Brain microvascular endothelial cell (primary cell): ENCODE data around the gene OARD1.

ENCODE experiments used
- DNase-seq: peaks from one replicate; pipeline ENCODE4 v3.0.0-alpha.2; 2020
- H3K27ac ChIP-seq: fragments of 250-450 bp; sonication (Bioruptor Pico); 2 replicates; pipeline ENCODE4 v1.5.1; 2020; ENCODE audit warnings: mild to moderate bottlenecking, moderate library complexity
- H3K27me3 ChIP-seq: fragments of 250-450 bp; sonication (Bioruptor Pico); replicated peaks from 2 replicates; pipeline ENCODE4 v1.5.1; 2020; ENCODE audit warnings: mild to moderate bottlenecking
- H3K36me3 ChIP-seq: fragments of 250-450 bp; sonication (Bioruptor Pico); replicated peaks from 2 replicates; pipeline ENCODE4 v1.5.1; 2020; ENCODE audit warnings: mild to moderate bottlenecking
- H3K4me3 ChIP-seq: 2 replicates; pipeline ENCODE4 v1.5.1; 2011; ENCODE audit warnings: low read depth, mild to moderate bottlenecking, control low read depth, low read length, moderate library complexity
- in situ Hi-C: cut with HindIII; loops from 2 replicates; pipeline ENCODE4 v1.10.0; 2017; ENCODE audit warnings: low sequenced_read_pairs, low pct_ligation_motif_present
- TF ChIP-seq, protein P1 (sequence below): IDR thresholded peaks from 2 replicates; pipeline ENCODE4 v1.5.1; 2011; ENCODE audit warnings: low read depth, mild to moderate bottlenecking, moderate library complexity, low read length, control low read depth, inconsistent platforms; ENCODE audit errors: missing control alignments

The OARD1 gene

DNA sequence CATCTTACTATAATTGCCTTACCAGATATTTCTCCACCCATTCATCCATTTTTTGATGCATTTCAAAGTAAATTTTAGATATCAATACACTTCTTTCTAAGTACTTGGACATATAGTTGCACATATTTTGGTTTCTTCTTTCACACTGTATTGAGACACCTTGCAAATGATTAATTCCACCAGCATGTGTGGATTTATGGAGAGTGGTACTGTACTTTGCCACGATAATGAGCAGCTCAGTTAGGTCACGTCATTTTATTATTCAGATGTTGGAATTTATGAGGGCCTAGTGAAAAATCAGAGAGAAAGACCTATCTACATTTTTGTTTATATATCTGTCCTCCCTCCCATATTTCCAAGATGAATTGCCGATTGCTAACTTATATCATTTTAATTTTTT, 5.9 kb upstream of the OARD1 start:
- TF ChIP-seq, protein P1, sequence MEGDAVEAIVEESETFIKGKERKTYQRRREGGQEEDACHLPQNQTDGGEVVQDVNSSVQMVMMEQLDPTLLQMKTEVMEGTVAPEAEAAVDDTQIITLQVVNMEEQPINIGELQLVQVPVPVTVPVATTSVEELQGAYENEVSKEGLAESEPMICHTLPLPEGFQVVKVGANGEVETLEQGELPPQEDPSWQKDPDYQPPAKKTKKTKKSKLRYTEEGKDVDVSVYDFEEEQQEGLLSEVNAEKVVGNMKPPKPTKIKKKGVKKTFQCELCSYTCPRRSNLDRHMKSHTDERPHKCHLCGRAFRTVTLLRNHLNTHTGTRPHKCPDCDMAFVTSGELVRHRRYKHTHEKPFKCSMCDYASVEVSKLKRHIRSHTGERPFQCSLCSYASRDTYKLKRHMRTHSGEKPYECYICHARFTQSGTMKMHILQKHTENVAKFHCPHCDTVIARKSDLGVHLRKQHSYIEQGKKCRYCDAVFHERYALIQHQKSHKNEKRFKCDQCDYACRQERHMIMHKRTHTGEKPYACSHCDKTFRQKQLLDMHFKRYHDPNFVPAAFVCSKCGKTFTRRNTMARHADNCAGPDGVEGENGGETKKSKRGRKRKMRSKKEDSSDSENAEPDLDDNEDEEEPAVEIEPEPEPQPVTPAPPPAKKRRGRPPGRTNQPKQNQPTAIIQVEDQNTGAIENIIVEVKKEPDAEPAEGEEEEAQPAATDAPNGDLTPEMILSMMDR, result no peak
- Histone ChIP-seq H3K27me3 (no peaks in the 10 kb centered on the region), H3K4me3 (no peak overlapping the region), H3K36me3 (peaks cover 5% of the 10 kb centered on the region), H3K27ac (no peak overlapping the region)
- no peak for DNase-seq
- in situ Hi-C loops, result no loop called here

DNA sequence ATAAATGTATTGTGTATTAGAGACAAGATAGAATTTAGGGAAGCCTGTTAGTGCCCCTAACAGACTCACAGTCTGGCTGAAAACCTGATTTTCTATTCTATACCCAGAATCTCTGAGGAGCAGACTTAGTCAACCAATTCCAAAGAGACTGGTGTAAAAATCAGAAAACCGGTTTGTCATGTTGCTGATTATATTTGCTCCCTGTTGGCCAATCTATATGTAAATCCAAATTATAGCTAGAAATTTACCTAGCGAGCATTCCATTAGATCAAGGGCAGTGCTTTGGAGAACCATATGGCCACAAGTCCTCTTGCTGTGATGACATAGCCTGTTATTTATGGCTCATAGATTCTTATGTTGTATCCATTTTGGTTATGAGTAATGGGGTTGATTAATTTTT, 5.4 kb upstream of the OARD1 start:
- TF ChIP-seq, protein P1, result no peak
- in situ Hi-C loops, result no loop called here
- H3K36me3 ChIP-seq, result peaks cover 5% of the 10 kb centered on the region

DNA sequence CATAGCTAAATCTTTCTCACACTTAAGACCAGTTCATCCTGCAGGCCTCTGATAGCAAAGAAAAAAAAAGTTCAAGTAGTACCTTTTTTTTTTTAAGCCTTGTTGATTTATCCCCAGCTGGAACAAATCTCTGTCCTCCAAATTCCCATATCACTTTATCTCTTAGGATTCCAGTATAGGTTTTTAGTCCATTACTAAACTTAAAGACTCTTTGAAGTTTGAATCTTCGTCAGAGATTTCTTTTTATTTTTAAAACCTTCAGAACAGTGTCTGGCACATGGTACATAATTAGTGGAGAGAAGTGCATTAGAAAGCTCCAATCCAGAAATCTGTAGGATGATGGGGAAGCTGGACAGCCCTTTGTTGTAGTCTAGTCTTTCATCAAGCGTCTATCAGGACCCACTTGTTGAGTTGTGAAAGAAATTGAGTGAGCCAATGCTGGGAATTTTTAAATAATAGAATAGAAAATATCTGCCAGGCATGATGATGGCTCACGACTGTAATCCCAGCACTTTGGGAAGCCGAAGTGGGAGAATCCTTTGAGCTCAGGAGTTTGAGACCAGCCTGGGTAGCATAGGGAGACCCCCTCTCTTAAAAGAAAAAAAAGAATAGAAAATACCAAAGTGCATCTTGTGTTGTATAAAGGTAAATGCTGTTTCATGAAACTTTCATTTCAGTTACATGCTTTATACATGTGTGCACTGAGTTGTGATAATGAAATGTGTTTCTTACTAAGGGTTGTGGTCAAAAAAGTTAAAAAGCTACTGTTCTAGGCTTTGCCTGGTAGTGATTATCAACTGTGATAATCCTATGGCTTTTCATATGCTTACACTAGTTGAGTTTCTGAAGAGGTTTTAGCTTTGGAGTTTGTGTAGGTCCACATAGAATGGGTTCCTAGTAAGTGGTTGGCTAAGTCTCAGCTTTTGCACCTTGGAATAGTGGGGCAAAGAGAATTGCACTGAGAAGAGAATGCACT, 3.8 kb upstream of the OARD1 start:
- TF ChIP-seq, protein P1, result no peak
- H3K4me3 ChIP-seq, result no peak overlapping the region
- DNase-seq, result no peak
- in situ Hi-C loops, result no loop called here
- no peak overlapping the region for H3K27ac ChIP-seq
- H3K27me3 ChIP-seq, result no peaks in the 10 kb centered on the region
- H3K36me3 ChIP-seq, result peaks cover 5% of the 10 kb centered on the region

More for the DNA sequence above, 5.4 kb upstream of the OARD1 start:
- DNase-seq, result no peak
- no peaks in the 10 kb centered on the region for H3K27me3 ChIP-seq
- no peak overlapping the region for H3K4me3 ChIP-seq
- H3K27ac ChIP-seq, result no peak overlapping the region

DNA sequence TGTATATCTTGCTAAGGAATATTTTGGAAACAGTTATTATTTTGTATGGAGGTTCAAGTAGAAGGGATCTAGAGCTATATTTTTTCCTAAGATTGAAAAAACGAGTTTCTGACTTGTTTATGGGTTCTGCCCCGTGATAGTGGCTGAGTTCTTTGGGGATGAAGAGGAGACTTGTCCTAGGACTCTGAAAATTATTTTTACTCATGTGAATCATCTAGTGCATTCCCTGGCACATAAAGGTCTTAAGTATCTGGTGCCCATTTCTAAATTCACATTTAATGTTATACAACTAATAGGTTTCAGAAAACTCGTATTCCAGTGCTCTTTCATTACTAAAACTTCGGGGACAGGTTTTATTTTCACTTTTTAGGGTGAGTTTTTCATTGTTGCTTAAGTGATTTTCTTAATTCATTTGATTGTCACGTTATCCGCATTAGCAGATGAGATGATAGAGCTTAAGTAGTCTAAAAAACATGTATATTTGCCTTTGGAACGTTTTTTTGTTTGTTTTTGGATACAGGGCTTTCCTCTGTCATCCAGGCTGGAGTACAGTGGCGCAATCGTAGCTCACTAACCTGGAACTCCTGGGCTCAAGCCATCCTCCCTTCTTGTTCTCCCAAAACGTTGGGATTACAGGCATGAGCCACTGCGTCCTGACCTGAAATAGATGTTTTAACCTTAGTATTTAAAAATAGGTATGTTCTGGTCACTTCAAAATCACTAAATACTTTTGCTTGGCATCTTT, 2.7 kb upstream of the OARD1 start:
- in situ Hi-C loops, result no loop called here
- Histone ChIP-seq H3K36me3 (no peaks in the 10 kb centered on the region), H3K27me3 (no peaks in the 10 kb centered on the region), H3K27ac (no peak overlapping the region), H3K4me3 (peak overlapping the region; percentile 89)
- DNase-seq, result no peak
- TF ChIP-seq, protein P1, result no peak

DNA sequence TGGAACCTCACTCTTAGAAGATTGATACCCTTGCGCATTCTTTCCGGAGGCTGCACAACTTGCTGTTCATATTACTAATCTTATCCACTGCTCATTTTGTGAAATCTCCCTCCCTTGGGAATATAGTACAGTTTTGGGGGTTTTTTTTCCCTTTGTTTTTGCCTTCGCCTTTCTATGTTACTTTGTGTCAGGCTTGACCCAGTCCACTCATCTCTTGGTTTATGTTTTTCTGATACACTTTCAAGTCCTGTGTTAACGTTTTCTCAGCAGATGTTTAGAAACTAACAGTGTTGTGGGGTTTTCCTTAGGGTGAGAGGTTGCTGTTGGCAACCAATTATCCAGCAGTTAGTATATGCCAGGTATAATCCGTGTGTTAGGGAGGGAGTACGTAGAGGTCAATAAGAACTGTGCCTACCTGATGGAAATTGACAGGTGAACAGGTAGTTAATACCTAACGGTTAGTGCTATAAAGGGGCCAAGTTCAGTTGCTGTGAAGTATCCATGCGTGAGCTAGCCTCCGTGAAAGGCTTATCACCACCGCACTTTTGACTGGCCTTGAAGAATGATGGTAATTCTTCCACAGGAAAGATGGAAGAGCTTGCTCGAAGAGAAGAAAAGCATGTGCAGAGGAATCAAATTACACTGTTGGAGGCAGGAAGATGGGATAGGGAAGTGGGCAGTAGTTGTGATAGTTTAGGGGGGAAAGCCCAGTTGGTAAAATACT, 2.0 kb upstream of the OARD1 start:
- H3K4me3 ChIP-seq, result peak overlapping the region; percentile 89
- H3K27ac ChIP-seq, result peak overlapping the region; percentile 93
- no peaks in the 10 kb centered on the region for H3K36me3 ChIP-seq
- peak; percentile 3 for DNase-seq
- TF ChIP-seq, protein P1, result no peak
- in situ Hi-C loops, result no loop called here
- no peaks in the 10 kb centered on the region for H3K27me3 ChIP-seq
